ENCODE measurements around the gene GLTPD2. TPM values are rescaled to one million over a fixed set of nuclear protein-coding genes. Genes with fewer than 3 reads are reported as not detected.

GLTPD2 gene
- total RNA-seq, 1 experiment from 2014 or later = not detected

DNA sequence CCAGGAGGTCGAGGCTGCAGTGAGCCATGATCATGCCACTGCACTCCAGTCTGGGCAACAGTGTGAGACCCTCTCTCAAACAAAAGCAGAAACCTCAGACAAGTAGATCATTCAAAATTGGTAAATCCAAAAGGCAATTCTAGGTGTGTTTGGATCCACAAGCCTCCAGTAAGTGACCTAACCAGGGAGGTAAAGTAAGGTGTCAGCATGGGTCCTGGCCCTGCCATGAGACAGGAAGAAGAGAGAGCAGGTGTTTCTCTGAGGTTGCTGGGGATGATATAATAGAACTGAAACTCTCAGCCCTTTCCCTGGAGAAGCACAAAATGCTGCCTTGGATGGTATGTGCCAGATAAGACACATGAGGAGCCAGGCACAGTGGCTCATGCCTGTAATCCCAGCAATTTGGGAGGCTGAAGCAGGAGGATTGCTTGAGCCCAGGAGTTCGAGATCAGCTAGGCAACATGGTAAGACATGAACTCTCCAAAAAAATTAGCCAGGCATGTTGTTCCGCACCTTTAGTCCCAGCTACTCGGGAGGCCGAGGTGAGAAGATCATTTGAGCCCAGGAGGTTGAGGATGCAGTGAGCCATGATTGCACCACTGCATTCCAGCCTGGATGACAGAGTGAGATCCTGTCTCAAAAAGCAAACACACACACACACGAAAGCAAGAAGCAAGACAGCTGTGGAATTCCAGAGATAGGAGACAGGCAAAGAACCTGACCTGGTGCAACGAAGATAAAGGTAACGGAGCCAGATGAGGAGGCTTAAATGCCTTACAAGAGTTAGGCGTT lies 10.6 kb upstream of the GLTPD2 start:
- H3K4me2 ChIP-seq (ENCODE audit: low read length) = no peak overlapping the region
- BruUV-seq (replicated peaks) = no TSS peak
- no peaks in the 10 kb centered on the region for H3K36me3 ChIP-seq (ENCODE audit: control insufficient read depth in 1 of 2, insufficient read depth in 2 of 2, low read length in 2 of 2)
- H3K4me1 ChIP-seq (ENCODE audit: control insufficient read depth in 1 of 2, insufficient read depth in 2 of 2, low read length in 2 of 2) = no peaks in the 10 kb centered on the region
- no peaks in the 10 kb centered on the region for H3K79me2 ChIP-seq (ENCODE audit: insufficient read depth, low read length)
- no peak for ATAC-seq
- H3K9me3 ChIP-seq (ENCODE audit: control insufficient read depth in 1 of 2, insufficient read depth in 1 of 2, low read depth in 1 of 2, low read length in 2 of 2) = no peaks in the 10 kb centered on the region
- H3K4me3 ChIP-seq (replicated peaks in 1 of 2; ENCODE audit: low read depth in 1 of 2, low read length in 2 of 2) = no peak overlapping the region
- DNase-seq (ENCODE audit: low read depth, low spot score) = no peak
- ChIA-PET CTCF (interaction anchor here (3.3 kb wide), 1 partner anchor 11 kb away, joined by 19 read pairs; the partner anchor contains the start of gene GLTPD2), POLR2A (no interaction called here), RAD21 (ENCODE audit: low non-redundant PET in 1 of 2, low total read pairs in 2 of 2, uncharacterized antibody in 2 of 2, unreplicated experiment in 2 of 2) (no interaction called here)
- H2AFZ ChIP-seq (ENCODE audit: low read depth, low read length, poor library complexity, severe bottlenecking) = no peak overlapping the region
- TF ChIP-seq, protein P1, sequence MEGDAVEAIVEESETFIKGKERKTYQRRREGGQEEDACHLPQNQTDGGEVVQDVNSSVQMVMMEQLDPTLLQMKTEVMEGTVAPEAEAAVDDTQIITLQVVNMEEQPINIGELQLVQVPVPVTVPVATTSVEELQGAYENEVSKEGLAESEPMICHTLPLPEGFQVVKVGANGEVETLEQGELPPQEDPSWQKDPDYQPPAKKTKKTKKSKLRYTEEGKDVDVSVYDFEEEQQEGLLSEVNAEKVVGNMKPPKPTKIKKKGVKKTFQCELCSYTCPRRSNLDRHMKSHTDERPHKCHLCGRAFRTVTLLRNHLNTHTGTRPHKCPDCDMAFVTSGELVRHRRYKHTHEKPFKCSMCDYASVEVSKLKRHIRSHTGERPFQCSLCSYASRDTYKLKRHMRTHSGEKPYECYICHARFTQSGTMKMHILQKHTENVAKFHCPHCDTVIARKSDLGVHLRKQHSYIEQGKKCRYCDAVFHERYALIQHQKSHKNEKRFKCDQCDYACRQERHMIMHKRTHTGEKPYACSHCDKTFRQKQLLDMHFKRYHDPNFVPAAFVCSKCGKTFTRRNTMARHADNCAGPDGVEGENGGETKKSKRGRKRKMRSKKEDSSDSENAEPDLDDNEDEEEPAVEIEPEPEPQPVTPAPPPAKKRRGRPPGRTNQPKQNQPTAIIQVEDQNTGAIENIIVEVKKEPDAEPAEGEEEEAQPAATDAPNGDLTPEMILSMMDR (IDR thresholded peaks at IDR 0.05 in 2 of 3, conservative IDR thresholded peaks at IDR 0.05 in 1 of 3; ENCODE audit: borderline replicate concordance in 1 of 3, insufficient read depth in 1 of 3, low read depth in 2 of 3, low read length in 2 of 3) = no peak
- TF ChIP-seq POLR2A (IDR thresholded peaks at IDR 0.05; ENCODE audit: borderline replicate concordance, extremely low read depth, insufficient read depth, insufficient read length) (no peak), JUND (IDR thresholded peaks at IDR 0.05) (no peak)
- TF ChIP-seq, protein P2, sequence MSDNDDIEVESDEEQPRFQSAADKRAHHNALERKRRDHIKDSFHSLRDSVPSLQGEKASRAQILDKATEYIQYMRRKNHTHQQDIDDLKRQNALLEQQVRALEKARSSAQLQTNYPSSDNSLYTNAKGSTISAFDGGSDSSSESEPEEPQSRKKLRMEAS (IDR thresholded peaks at IDR 0.05) = no peak
- no peak overlapping the region for H3K27ac ChIP-seq (ENCODE audit: low read depth, low read length)
- H3K9me2 ChIP-seq (ENCODE audit: insufficient read depth) = no peaks in the 10 kb centered on the region
- H3K27me3 ChIP-seq (ENCODE audit: insufficient read depth, low read length) = no peaks in the 10 kb centered on the region
- no peak overlapping the region for H3K9ac ChIP-seq (ENCODE audit: low read length)
- intact Hi-C loops (cut with micrococcal nuclease) = no loop called here
- no peaks in the 10 kb centered on the region for H4K20me1 ChIP-seq (ENCODE audit: insufficient read depth)

DNA sequence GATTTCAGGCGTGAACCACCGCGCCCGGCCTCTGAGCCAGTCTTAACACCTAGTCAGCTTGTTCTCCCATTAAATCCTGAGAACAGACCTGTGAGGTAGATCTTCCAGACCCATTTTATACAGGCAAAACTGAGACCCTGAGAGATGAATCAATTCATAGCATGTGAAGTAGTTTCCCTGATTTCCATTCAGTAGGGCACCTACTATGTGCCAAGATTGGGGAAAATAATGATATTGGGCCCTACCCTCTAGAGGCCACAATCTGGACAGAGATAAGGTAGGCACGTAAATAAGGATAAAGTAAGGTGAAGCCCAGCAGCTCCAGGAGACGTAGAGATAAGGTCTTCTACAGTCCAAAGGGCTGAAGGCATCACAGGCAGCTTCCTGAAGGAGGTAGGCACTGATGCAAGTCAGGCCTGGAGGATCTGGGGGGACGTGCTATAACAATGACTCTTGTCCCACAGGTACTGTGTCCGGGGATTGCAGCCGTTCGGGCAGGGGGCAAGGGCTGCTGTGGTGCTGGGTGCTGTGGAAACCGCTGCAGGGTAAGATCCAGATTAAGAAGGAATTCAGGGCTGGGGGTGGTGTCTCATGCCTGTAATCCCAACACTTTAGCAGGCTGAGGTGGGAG lies 8.3 kb upstream of the GLTPD2 start:
- H3K9me2 ChIP-seq (ENCODE audit: insufficient read depth) = no peaks in the 10 kb centered on the region
- no peaks in the 10 kb centered on the region for H3K27me3 ChIP-seq (ENCODE audit: insufficient read depth, low read length)
- no peak overlapping the region for H3K9ac ChIP-seq (ENCODE audit: low read length)
- H3K36me3 ChIP-seq (ENCODE audit: control insufficient read depth in 1 of 2, insufficient read depth in 2 of 2, low read length in 2 of 2) = no peaks in the 10 kb centered on the region
- no TSS peak for BruUV-seq (replicated peaks)
- H3K79me2 ChIP-seq (ENCODE audit: insufficient read depth, low read length) = no peaks in the 10 kb centered on the region
- H3K4me1 ChIP-seq (ENCODE audit: control insufficient read depth in 1 of 2, insufficient read depth in 2 of 2, low read length in 2 of 2) = no peaks in the 10 kb centered on the region
- POLR2A ChIA-PET = no interaction called here
- ATAC-seq = no peak
- no peak overlapping the region for H3K4me3 ChIP-seq (replicated peaks in 1 of 2; ENCODE audit: low read depth in 1 of 2, low read length in 2 of 2)
- no peak for DNase-seq (ENCODE audit: low read depth, low spot score)
- H3K9me3 ChIP-seq (ENCODE audit: control insufficient read depth in 1 of 2, insufficient read depth in 1 of 2, low read depth in 1 of 2, low read length in 2 of 2) = no peaks in the 10 kb centered on the region
- H2AFZ ChIP-seq (ENCODE audit: low read depth, low read length, poor library complexity, severe bottlenecking) = no peak overlapping the region
- intact Hi-C loops (cut with micrococcal nuclease) = no loop called here
- no peak overlapping the region for H3K27ac ChIP-seq (ENCODE audit: low read depth, low read length)
- CTCF ChIA-PET = interaction anchor here (3.3 kb wide), 1 partner anchor 8 kb away, joined by 19 read pairs; the partner anchor contains the start of gene GLTPD2
- H3K4me2 ChIP-seq (ENCODE audit: low read length) = no peak overlapping the region
- RAD21 ChIA-PET (ENCODE audit: low non-redundant PET in 1 of 2, low total read pairs in 2 of 2, uncharacterized antibody in 2 of 2, unreplicated experiment in 2 of 2) = no interaction called here
- no peaks in the 10 kb centered on the region for H4K20me1 ChIP-seq (ENCODE audit: insufficient read depth)
- TF ChIP-seq ZNF274 (IDR thresholded peaks at IDR 0.05; ENCODE audit: low read depth, low read length) (no peak), TCF7L2 (IDR thresholded peaks at IDR 0.05; ENCODE audit: borderline replicate concordance, extremely low read depth, insufficient read depth, insufficient read length) (no peak), POLR2AphosphoS5 (IDR thresholded peaks at IDR 0.05; ENCODE audit: low read depth, low read length) (no peak), CEBPB (IDR thresholded peaks at IDR 0.05; ENCODE audit: low read depth) (no peak)
- TF ChIP-seq, protein P3, sequence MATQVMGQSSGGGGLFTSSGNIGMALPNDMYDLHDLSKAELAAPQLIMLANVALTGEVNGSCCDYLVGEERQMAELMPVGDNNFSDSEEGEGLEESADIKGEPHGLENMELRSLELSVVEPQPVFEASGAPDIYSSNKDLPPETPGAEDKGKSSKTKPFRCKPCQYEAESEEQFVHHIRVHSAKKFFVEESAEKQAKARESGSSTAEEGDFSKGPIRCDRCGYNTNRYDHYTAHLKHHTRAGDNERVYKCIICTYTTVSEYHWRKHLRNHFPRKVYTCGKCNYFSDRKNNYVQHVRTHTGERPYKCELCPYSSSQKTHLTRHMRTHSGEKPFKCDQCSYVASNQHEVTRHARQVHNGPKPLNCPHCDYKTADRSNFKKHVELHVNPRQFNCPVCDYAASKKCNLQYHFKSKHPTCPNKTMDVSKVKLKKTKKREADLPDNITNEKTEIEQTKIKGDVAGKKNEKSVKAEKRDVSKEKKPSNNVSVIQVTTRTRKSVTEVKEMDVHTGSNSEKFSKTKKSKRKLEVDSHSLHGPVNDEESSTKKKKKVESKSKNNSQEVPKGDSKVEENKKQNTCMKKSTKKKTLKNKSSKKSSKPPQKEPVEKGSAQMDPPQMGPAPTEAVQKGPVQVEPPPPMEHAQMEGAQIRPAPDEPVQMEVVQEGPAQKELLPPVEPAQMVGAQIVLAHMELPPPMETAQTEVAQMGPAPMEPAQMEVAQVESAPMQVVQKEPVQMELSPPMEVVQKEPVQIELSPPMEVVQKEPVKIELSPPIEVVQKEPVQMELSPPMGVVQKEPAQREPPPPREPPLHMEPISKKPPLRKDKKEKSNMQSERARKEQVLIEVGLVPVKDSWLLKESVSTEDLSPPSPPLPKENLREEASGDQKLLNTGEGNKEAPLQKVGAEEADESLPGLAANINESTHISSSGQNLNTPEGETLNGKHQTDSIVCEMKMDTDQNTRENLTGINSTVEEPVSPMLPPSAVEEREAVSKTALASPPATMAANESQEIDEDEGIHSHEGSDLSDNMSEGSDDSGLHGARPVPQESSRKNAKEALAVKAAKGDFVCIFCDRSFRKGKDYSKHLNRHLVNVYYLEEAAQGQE (IDR thresholded peaks at IDR 0.05; ENCODE audit: low read depth) = no peak

Data from HCT116 (cell line).